Adrenal gland (tissue), 5 donors: ENCODE results near the gene STEAP2.

Experiments
- CTCF ChIP-seq, 6 experiments: fragments of 450-650 bp in 4 of 6; fragments of 200-600 bp in 2 of 6; sonication (generic) in 1 of 6; IDR thresholded peaks; 1 replicate in 5 of 6; 2 replicates in 1 of 6; pipeline versions ENCODE4 v1.5.1 to v1.8.0; 2016 to 2021; ENCODE audit warnings: antibody characterized with exemption in 6 of 6, mild to moderate bottlenecking in 2 of 6, moderate library complexity in 1 of 6
- POLR2A ChIP-seq, 2 donors: fragments of 450-650 bp; IDR thresholded peaks; one replicate each; pipeline ENCODE4 v1.6.1; 2017; ENCODE audit warnings: antibody characterized with exemption in 2 of 2, mild to moderate bottlenecking in 2 of 2, moderate library complexity in 1 of 2
- donor health status: DM: no; HTN: no; CAD: no.

DNA sequence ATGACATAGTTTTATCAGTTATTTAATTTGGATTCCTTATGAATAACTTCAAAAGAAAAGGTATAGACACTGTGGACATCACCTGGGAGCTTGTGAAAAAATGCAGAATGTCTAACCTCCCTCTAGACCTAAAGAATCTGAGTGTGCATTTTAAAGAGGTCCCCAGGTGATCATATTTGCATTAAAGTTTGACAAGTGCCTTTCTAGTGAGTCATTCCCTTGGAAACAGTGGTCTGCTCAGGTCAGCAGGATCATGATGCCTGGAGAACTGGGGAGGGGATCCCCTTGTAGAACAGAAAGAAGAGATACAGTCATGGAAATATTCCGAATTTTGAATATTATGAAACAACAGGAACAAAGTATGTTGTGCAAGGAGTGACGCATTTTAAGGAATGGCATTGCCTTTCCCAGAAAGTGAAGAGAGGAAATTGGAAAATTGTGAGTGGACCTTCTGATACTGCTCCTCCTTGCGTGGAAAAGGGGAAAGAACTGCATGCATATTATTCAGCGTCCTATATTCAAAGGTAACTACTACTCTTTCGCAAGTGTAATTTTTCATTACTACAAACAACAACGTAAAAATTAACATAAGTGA, 4.6 kb downstream of the STEAP2 start:
- TF ChIP-seq CTCF (IDR thresholded peaks at IDR 0.05), result no peak
- no peak for TF ChIP-seq POLR2A (IDR thresholded peaks at IDR 0.05)
